Daoy (cell line): ENCODE measurements around the gene CC2D2B. TPM values are rescaled to one million over a fixed set of nuclear protein-coding genes. Genes with fewer than 3 reads are reported as not detected.
"Not testable (repeated sequence)": the region's sequence is repeated elsewhere in the genome, so short reads cannot be mapped to it uniquely, and the experiment has no call there.

Source experiments
- DNase-seq: peaks from one replicate; pipeline ENCODE4 v3.0.0-alpha.2; 2015; ENCODE audit warnings: low read depth
- total RNA-seq: library from RNA; depleted of rRNA; stranded (reverse); fragments of >200 nt; shearing (Covaris generic); gene quantifications from 2 replicates; pipeline ENCODE4 v1.2.3, GENCODE V29; 2014

CC2D2B gene
- total RNA-seq, 1 experiment from 2014 or later = 0.29 TPM

- peak; percentile 34 for DNase-seq
Measured at GRCh38 chr10:96017191-96017687, 109.5 kb downstream of the CC2D2B start.

DNA sequence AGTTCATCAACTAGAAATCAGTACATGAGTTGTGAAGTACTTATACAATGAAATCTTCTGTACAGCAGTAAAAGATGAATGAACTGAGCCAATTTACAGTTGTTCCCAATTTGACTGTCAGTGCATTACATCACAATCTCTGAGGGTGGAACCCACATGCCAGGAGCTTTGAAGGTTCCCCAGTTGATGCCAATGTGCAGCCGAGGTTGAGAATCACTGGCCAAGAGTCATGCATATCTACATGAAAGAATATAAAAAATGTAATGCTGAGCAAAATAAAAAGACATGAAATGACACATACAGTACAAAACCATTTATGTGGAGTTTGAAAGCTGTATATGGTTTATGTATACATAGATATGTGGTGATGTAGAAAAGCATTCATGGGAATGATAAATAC, 113.6 kb downstream of the CC2D2B start:
- no peak for DNase-seq

DNA sequence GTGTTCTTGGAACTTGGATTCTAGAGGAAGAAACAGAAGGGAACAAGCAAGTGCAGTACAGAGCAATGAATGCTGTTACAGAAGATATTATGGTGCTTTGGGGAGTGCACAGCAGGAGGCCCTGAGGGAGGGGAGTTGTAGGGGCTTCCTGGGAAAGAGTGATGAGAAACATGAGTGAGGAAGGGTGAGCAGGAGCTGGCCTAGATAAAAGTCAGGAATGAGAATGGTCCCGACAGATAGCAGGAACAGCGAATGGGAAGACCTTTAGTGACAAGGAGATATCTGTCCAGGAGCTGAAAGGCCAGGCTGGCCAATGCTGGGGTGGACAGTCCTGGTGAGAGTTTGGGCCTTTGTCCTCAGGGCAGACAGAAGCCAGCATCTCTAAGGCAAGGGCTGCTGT, 115.0 kb downstream of the CC2D2B start:
- DNase-seq = no peak

GRCh38 chr10:96023168-96023567, 115.4 kb downstream of the CC2D2B start:
- no peak for DNase-seq

GRCh38 chr10:96025566-96025965, 117.8 kb downstream of the CC2D2B start:
- peak; percentile 15 for DNase-seq

DNA sequence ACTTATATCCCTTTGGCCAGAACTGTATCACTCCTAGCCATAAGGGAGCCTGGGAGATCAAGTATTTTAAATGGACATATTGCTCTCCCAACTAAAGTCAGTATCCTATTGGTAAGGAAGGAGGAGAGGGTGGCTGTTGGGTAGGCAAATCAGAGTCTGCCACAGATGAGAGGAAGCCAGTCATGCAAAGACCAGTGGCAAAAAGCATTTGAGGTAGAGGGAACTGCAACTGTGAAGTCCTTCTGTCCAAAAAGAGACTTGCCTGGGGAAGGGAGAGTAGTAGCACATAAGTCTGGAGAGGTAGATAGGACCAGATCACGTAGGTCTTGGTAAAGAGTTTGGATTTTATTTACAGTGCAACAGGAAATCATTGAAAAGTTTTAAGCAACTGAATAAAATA, 126.8 kb downstream of the CC2D2B start:
- DNase-seq = no peak

- peak; percentile 5 for DNase-seq
Measured at GRCh38 chr10:96038476-96039387, 131.0 kb downstream of the CC2D2B start.

- no peak for DNase-seq
Measured at GRCh38 chr10:96041146-96041545, 133.4 kb downstream of the CC2D2B start.

- peak; percentile 90 for DNase-seq
Measured at GRCh38 chr10:96043033-96043892, 135.5 kb downstream of the CC2D2B start, which contains the start of gene CCNJ. Gene CCNJ, plus strand, starts transcription at chr10:96043583. Its CDS starts 811 bp downstream, at chr10:96044394.

DNA sequence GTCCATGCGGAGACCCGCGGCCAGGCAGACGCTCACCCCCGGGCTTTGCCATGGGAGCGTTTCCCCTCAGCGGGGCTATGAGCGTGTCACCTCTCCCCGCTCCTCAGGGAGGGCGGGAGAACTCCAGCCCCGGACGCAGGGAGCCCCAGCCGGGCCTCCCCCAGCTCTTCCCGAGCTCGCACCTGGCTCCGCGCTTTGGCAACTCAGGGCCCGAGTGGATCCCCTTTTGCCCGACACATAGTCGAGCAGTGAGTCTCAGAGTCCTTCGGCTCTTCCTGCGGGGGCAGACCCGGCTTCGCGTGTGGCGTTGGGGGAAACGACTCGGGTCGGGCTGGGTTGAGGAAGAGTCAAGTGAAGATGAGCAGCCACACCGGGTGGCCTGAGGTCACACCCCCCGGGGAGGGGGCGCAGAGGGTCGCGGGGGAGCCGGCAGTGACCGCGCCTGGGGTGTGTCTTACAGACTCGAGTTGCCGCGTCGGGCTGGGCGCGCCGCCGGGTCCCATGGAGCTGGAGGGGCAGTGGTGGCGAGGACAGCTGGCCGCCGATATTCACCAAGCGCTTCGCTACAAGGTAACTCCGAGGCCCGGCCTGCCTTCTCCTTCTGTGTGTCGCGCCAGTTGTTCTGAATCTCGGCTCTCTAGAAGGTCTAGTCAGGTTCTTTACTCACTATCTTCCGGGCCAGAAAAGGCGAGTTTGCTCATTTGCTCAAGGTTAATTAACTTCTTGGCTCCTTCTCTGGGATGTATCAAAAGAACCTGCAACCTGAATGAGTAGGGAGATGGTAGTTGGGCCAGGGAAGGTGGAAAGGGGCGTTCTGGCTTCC, 136.3 kb downstream of the CC2D2B start:
- DNase-seq = peak; percentile 43

DNA sequence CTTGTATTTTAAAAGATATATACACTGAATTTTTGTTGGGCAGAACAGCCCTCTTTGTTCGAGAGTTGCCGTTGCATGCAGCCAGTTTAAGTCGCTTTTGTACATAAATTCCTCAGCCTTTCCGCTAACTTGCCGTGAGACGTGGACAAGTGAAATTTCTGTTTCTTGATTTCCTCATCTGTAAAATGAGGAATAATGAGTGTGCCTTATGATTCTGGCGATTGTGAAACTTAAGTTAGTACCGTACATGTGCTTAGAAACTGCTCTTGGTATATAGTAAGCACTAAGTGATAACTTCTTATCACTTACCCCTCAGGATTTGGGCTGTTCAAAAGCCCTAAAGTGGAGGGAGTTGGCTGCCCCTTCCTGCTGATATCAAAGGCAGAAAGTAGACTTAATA, 137.0 kb downstream of the CC2D2B start:
- peak; percentile 3 for DNase-seq

- DNase-seq = no peak
Measured at GRCh38 chr10:96046546-96046945, 138.8 kb downstream of the CC2D2B start.

GRCh38 chr10:96047004-96047649, 139.4 kb downstream of the CC2D2B start:
- DNase-seq = no peak

DNA sequence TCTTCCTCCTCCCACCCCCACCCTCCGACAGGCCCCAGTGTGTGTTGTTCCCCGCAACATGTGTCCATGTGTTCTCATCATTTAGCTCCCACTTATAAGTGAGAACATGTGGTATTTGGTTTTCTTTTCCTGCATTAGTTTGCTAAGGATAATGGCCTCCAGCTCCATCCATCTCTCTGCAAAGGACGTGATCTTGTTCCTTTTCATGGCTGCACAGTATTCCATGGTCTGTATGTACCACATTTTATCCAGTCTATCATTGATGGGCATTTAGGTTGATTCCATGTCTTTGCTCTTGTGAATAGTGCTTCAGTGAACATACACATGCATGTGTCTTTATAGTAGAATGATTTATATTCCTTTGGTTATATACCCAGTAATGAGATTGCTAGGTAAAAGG, 140.2 kb downstream of the CC2D2B start:
- DNase-seq = not testable (repeated sequence)

- DNase-seq = no peak
Measured at GRCh38 chr10:96049340-96049739, 141.6 kb downstream of the CC2D2B start.

- no peak for DNase-seq
Measured at GRCh38 chr10:96053985-96054384, 146.2 kb downstream of the CC2D2B start.

DNA sequence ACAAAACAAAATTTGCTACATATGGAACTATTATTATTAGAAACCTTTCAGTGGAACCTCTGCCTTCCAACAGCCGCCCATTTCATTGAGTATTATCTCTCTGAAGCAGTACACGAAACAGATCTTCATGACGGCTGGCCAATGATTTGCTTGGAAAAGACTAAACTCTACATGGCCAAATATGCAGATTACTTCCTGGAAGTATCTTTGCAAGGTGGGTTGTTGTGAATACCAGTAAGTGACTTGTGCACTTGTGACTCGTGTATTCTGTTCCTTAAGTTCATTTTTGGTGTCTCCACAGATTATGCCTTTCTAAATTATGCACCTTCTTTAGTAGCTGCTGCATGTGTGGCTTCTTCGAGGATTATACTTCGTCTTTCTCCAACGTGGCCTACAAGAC, 149.0 kb downstream of the CC2D2B start:
- DNase-seq = no peak

DNA sequence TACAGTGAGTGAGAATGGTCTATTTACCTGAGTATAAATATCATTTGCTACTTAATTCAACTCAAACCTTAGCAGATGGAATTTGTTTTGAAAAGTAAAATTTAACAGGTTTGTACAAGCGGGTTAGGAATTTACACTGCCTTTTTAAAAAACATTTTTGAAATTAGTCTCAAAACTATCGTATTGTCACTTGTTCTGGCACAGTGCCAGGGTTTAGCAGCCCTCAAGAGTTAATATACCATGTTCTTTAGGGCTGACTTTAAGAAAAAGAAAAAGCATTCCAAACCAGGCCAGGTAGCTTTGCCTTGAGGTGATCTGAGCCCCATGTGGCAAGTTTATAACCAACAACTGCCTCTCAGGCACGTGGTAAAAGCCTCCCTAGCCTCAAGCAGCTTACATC, 153.5 kb downstream of the CC2D2B start:
- no peak for DNase-seq

- peak; percentile 4 for DNase-seq
Measured at GRCh38 chr10:96072674-96073073, 164.9 kb downstream of the CC2D2B start.

DNA sequence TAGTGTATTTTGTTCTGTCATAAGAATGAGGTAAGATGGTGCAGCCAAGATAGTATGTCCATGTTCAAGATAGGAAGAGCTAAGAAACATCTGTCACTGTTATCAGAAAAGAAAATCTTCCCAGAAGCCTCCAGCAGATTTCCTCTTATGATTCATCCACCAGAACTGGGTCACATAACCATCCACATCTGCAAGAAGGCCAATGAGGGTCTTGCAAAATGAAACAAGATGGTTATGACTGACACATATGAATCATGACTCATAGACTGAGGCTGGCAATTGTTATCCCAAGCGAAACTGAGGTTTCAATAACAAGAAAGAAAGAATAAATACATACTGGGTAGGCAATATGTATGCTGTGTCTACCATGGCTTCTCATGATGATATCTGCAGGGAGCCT, 165.9 kb downstream of the CC2D2B start:
- DNase-seq = peak; percentile 73

DNA sequence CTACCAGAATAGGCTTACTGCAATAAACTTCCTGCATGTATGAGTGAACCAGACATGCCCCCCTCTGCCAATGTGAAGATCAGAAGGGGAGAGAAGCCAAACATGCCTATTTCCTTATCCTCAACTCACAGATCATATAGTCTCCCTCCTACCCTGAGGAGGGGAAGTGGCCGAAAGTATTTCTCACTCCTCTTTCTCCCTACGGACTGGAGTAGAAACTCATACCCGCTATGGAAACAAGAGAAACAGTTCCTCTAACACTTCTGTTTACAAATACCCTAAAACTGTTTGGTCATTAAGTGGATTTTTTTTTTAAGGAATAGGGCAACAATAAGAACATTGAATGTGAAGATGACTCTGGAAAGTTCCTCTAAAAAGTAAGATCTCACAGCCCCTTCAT, 167.0 kb downstream of the CC2D2B start:
- no peak for DNase-seq
